Activated CD8-positive, alpha-beta memory T cell treated with anti-CD3 and anti-CD28 coated beads, Interleukin-2, amount 50 U/mL, for 48 hours (primary cell): ENCODE data around the gene DLGAP1.
"Not testable (repeated sequence)": the region's sequence is repeated elsewhere in the genome, so short reads cannot be mapped to it uniquely, and the experiment has no call there.

Experiments
- DNase-seq: peaks from one replicate; pipeline ENCODE4 v3.0.0-alpha.2; 2020

Gene DLGAP1

DNA sequence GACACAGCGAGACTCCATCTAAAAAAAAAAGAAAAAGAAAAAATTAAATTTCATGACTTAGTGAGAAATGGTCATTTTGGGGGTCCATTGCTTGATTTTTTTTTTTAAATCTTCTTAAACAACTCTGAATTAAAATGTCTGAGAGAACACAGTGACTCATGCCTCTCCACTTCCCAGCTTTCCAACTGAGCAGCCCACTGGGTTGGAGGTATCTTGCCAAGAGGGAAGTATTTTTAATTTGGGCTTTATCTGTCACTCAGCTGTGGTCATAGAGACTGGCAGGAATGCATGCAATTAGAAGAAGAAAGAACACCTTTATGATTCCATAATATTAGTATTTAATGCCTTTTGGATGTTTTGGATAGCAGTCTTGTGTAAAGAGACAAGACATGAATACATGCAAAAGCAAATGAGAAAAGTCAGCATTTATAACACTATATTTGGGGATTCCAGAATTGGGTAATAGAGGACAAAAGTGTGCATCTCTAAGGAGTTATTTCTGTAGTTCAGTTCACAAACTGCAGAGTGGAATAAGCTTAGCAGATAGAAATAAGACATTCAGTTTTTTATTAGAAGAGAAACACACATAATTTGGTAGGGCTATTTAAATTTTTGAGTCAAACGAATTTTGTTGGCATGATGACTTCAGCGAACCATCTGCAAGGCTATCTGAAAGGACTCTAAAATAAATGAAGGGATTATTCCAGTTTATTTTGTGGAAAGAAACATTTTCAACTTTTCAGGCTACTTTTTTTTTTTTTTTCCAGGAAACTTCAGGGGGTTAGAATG is 750.4 kb downstream of the DLGAP1 start:
- no peak for DNase-seq

GRCh38 chr18:3703732-3704176 is 751.4 kb downstream of the DLGAP1 start:
- no peak for DNase-seq

DNA sequence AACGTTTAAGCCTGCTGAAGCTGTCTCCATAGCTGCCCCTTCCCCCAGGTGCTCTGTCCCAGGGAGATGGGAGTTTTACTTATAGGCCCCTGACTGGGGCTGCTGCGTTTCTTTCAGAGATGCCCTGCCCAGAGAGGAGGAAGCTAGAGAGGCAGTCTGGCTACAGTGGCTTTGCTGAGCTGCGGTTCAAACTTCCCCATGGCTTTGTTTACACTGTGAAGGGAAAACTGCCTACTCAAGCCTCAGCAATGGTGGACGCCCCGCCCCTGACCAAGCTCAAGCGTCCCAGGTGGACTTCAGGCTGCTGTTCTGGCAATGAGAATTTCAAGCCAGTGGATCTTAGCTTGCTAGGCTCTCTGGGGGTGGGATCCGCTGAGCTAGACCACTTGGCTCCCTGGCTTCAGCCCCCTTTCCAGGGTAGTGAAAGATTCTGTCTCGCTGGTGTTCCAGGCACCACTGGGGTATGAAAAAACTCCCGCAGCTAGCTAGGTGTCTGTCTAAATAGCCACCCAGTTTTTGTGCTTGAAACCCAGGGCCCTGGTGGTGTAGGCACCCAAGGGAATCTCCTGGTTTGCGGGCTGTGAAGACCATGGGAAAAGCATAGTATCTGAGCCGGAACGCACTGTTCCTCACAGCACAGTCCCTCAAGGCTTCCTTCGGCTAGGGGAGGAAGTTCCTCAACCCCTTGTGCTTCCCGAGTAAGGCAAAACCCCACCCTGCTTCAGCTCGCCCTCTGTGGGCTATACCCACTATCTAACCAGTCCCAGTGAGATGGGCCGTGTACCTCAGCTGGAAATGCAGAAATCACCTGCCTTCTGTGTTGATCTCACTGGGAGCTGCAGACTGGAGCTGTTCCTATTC is 755.2 kb downstream of the DLGAP1 start:
- not testable (repeated sequence) for DNase-seq

DNA sequence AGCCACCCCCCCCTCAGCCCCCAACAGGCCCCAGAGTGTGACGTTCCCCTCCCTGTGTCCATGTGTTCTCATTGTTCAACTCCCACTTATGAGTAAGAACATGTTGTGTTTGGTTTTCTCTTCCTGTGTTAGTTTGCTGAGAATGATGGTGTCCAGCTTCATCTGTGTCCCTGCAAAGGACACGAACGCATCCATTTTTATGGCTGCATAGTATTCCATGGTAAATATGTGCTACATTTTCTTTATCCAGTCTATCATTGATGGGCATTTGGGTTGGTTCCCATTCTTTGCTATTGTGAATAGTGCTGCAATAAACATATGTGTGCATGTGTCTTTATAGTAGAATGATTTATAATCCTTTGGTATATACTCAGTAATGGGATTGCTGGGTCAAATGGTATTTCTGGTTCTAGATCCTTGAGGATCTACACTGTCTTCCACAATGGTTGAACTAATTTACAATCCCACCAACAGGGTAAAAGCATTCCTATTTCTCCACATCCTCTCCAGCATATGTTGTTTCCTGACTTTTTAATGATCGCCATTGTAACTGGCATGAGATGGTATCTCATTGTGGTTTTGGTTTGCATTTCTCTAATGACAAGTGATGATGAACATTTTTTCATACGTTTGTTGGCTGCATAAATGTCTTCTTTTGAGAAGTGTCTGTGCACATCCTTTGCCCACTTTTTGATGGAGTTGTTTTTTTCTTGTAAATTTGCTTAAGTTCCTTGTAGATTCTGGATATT is 760.9 kb downstream of the DLGAP1 start:
- DNase-seq, result not testable (repeated sequence)

DNA sequence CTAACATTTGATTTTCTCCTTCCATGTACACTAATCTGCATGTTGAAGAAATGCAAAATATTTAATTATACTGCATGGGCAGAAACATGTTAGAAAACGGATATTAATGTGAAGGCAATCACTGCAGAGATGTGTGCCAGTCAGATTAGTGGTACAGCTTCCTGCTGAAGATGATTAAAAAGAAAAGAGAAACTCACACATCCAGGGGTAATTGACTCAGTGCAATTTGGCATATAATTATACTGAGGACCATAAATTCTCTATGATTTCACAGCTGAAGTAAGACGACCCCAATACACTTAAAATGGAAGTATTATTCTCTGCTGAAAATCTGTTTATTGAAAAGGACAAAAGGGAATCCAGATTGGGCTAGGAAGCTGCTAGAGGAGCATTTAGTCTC is 761.7 kb downstream of the DLGAP1 start:
- no peak for DNase-seq

DNA sequence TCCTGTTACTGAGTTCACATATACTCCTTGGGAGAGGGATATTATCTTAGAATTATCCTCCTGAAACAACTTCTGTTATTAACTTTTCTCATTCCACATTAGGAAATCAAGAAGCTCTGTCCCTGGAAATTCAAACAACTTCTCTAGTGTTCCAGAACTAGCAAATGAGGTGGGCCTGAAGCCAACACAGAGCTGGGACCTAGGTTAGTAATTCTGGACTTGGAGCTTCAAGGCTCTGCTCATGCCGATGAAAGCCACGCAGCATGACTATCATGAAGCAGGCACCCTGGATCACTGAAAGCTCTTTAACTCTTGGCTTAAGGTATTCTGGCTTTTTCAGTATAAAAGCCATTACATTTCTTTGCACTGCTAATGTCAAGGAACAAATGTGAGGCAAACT is 762.4 kb downstream of the DLGAP1 start:
- no peak for DNase-seq

- no peak for DNase-seq
Observed at GRCh38 chr18:3692113-3692621, 762.9 kb downstream of the DLGAP1 start.

- DNase-seq, result no peak
Observed at GRCh38 chr18:3691705-3692104, 763.4 kb downstream of the DLGAP1 start.

DNA sequence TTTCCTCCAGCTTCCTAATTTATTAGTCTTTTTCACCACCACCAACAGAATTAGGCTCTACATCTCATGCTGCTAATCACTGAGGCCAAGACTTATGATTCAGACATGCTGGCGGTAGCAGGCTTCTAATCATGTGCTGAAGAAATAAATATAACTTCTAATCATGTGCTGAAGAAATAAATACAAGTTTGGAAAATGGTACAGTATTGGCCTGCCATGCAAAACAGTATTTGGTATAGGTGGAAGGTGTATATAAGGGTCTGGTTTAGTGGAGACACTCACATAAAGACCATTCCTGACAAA is 764.4 kb downstream of the DLGAP1 start:
- DNase-seq, result no peak

- no peak for DNase-seq
Observed at GRCh38 chr18:3689986-3690763, 764.9 kb downstream of the DLGAP1 start.

DNA sequence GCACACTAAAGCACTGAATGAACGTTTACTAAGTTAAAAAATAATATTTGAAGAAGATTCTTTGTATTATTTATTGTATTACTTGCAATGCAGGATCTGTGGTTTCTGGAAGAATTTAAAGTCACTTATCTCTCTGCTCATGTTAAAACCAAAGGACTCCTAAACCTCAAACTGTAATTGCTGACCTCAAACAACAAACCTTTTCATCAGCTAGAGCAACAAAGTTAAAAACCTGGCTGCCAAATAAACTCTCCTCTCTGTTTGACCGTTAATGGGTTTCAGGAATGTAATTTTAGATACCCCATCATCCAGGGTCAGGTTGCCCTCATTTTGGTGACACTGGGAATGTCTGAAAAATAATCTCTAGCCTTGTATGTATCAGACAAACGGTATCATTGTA is 766.0 kb downstream of the DLGAP1 start:
- no peak for DNase-seq

GRCh38 chr18:3688690-3689089 is 766.4 kb downstream of the DLGAP1 start:
- no peak for DNase-seq

DNA sequence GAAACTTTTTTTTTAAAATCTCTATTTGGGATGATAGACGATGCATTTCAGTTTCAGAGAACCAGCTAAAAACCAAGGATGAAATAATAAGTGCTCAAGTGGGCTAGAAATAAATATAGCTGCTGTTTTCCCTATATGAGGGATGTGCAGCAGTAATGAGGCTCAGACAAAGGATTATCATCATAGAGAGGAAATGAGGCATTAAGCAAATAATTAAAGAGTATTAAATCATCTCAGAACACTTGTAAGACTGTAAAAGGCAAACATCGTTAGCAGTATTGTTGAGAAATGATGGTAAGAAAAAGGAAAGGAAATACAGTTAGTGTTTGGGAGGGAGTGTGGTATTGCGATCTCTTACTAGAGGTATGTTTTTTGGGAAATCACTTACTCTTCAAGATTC is 771.6 kb downstream of the DLGAP1 start:
- no peak for DNase-seq

GRCh38 chr18:3682061-3682460 is 773.0 kb downstream of the DLGAP1 start:
- no peak for DNase-seq

DNA sequence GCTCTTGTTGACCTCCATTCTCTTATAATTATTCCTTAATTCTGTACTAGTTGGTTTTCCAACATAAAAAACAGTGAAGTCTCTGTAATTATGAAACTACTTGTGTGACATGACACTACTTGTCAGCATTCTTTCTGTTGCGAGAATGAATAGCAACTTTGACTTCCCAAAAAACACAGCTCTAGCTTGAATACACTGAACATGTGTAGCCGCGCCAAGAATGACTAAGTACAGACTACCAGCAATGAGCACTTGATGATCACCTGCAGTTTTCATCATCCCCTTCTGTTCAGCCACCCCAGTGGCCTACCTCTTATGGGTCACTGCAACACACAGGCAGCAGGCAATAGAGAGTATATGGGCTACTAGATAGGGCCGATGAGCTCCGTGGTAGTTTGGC is 775.9 kb downstream of the DLGAP1 start:
- DNase-seq, result no peak

DNA sequence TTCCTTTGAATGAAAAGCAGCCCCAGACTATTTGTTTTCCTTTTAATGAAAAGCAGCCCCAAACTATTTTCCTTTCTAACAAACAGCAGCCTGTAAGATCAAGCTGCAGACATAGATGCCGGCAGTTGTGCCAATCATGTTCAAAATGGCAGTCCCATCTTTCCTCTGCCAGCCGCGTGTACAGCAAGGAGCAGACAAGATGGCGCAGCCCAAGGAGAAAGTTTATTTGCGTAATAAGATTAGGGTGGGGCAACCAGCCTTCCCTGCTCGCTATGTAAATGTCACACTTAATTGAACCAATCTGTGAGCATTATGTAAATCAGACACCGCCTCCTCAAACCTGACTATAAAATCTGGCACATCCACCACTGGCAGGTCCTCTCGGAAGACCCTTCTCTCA is 779.1 kb downstream of the DLGAP1 start:
- DNase-seq, result no peak

DNA sequence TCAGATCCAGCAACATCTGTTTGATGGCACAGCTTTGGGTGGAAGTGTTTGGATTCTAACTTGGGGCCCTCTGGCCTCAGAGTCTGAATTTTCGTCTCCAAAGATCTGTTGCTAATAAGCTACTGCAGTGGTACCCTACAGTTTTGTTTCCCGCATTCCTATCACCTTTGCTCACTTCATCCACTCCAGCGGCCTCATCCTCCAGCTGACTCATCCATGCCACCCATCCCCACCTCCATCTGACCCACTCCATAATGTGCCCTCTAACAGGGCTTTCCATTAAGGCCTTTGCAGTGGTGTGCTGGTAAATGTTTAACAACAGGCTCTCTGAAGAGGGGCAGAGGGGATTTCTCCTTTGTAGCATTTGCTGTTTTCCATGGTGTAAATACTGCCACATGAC is 779.7 kb downstream of the DLGAP1 start:
- no peak for DNase-seq

DNA sequence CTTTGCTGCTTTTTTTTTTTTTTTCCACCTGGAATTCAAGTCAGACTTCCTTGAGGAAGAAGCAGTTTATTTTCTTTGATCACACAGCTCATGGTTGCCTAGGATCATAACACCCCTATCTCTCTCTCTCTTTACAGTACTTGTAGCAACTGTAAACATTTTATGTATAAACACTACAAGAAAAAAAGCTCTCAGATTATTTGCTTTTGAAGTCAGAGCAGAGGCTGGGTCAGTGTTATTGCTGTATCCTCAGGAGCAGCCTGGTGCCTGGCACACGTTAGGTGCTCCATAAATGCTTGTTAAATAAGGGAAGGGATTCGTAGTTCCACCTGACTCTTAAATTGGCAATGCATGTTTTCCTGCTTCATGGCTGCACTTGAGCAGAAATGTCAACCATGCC is 783.9 kb downstream of the DLGAP1 start:
- no peak for DNase-seq

GRCh38 chr18:3669376-3669775 is 785.7 kb downstream of the DLGAP1 start:
- no peak for DNase-seq

- no peak for DNase-seq
Observed at GRCh38 chr18:3667255-3668137, 787.6 kb downstream of the DLGAP1 start.

- DNase-seq, result no peak
Observed at GRCh38 chr18:3666526-3667254, 788.4 kb downstream of the DLGAP1 start.
